Measurements from ENCODE around the gene TTC1. TPM values are rescaled to one million over a fixed set of nuclear protein-coding genes. Genes with fewer than 3 reads are reported as not detected.

TTC1 gene
- total RNA-seq, 1 donor from 2014 or later, result 94.2 TPM

- no peak for DNase-seq
- Histone ChIP-seq H3K36me3 (peaks cover 31% of the 10 kb centered on the region), H3K27ac (replicated peaks) (no peak overlapping the region), H3K4me1 (no peaks in the 10 kb centered on the region), H3K4me3 (no peak overlapping the region), H3K9me3 (replicated peaks) (no peaks in the 10 kb centered on the region), H3K27me3 (ENCODE audit: low read depth) (no peaks in the 10 kb centered on the region)
- intact Hi-C loops (cut with micrococcal nuclease), result no loop called here
- no peak for TF ChIP-seq CTCF (IDR thresholded peaks at IDR 0.05; ENCODE audit: borderline replicate concordance)
These were observed 84.2 kb downstream of the TTC1 start for GRCh38 chr5:160092960-160093707.

GRCh38 chr5:160096178-160096577 is 87.2 kb downstream of the TTC1 start:
- no peak overlapping the region for H3K27ac ChIP-seq (replicated peaks)
- intact Hi-C loops (cut with micrococcal nuclease), result no loop called here
- H3K9me3 ChIP-seq (replicated peaks), result no peaks in the 10 kb centered on the region
- DNase-seq, result no peak
- no peak for TF ChIP-seq CTCF (IDR thresholded peaks at IDR 0.05; ENCODE audit: borderline replicate concordance)
- no peak overlapping the region for H3K4me3 ChIP-seq
- H3K4me1 ChIP-seq, result no peaks in the 10 kb centered on the region
- no peaks in the 10 kb centered on the region for H3K27me3 ChIP-seq (ENCODE audit: low read depth)
- H3K36me3 ChIP-seq, result peaks cover 39% of the 10 kb centered on the region

- Histone ChIP-seq H3K4me3 (no peak overlapping the region), H3K4me1 (peaks cover 7% of the 10 kb centered on the region), H3K27ac (replicated peaks) (no peak overlapping the region), H3K36me3 (peaks cover 22% of the 10 kb centered on the region), H3K27me3 (ENCODE audit: low read depth) (no peaks in the 10 kb centered on the region), H3K9me3 (replicated peaks) (no peaks in the 10 kb centered on the region)
- no peak for TF ChIP-seq CTCF (IDR thresholded peaks at IDR 0.05; ENCODE audit: borderline replicate concordance)
- intact Hi-C loops (cut with micrococcal nuclease), result no loop called here
- DNase-seq, result no peak
These were observed 89.1 kb downstream of the TTC1 start for GRCh38 chr5:160097991-160098390.

GRCh38 chr5:160105686-160106360 is 96.9 kb downstream of the TTC1 start:
- no peaks in the 10 kb centered on the region for H3K27me3 ChIP-seq (ENCODE audit: low read depth)
- no peak overlapping the region for H3K27ac ChIP-seq (replicated peaks)
- no peak overlapping the region for H3K4me3 ChIP-seq
- peaks cover 23% of the 10 kb centered on the region for H3K4me1 ChIP-seq
- TF ChIP-seq CTCF (IDR thresholded peaks at IDR 0.05; ENCODE audit: borderline replicate concordance), result no peak
- no peak for DNase-seq
- H3K9me3 ChIP-seq (replicated peaks), result no peaks in the 10 kb centered on the region
- intact Hi-C loops (cut with micrococcal nuclease), result no loop called here
- peaks cover 12% of the 10 kb centered on the region for H3K36me3 ChIP-seq

GRCh38 chr5:160108124-160108523 is 99.2 kb downstream of the TTC1 start:
- no peak overlapping the region for H3K27ac ChIP-seq (replicated peaks)
- DNase-seq, result no peak
- no peaks in the 10 kb centered on the region for H3K27me3 ChIP-seq (ENCODE audit: low read depth)
- peaks cover 15% of the 10 kb centered on the region for H3K4me1 ChIP-seq
- H3K36me3 ChIP-seq, result peaks cover 35% of the 10 kb centered on the region
- no peak overlapping the region for H3K4me3 ChIP-seq
- no peak for TF ChIP-seq CTCF (IDR thresholded peaks at IDR 0.05; ENCODE audit: borderline replicate concordance)
- H3K9me3 ChIP-seq (replicated peaks), result no peaks in the 10 kb centered on the region
- intact Hi-C loops (cut with micrococcal nuclease), result no loop called here

Other genes with a start within 250 kb of the TTC1 start
- gene ADRA1B, start 92.7 kb upstream of the TTC1 start, total RNA-seq, result 2.5 TPM
- 9.9 TPM for gene PWWP2A, start 110.3 kb downstream of the TTC1 start, total RNA-seq
- 1.6 TPM for gene FABP6, start 220.4 kb downstream of the TTC1 start, total RNA-seq